ENCODE measurements around the gene ZACN.

Gene ZACN

DNA sequence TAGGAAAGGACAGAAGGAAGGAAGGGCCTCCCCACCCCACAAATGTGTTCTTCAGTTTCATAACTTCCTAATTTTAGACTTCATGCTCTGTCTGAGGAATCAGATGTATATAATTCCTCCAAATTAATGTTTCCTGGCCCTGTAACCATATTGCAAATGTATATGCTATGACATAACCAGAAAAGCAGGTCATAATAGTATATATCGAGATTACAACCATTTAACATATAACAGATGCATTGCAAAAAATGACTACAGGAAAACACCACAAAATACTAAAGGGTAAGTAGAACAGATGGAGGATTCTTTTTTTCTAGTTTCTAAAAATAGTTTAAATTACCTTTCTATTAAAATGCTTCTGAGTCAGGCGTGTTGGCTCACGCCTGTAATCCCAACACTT lies 27.7 kb downstream of the ZACN start:
- DNase-seq: no peak

GRCh38 chr17:76107509-76107908 lies 28.5 kb downstream of the ZACN start:
- DNase-seq: no peak

DNA sequence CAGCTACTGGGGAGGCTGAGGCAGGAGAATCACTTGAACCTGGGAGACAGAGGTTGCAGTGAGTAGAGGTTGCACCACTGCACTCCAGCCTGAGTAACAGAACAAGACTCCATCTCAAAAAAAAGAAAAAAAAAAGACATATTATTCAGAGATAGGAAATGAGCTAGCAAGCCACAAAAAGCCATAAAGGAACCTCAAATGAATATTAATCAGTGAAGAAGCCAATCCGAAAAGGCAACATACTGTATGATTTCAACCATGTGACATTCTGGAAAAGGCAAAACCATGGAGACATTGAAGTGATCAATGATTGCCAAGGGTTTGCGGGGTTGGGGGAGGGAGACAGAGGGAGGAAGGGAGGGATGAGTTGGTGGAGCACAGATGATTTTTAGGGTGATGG lies 33.0 kb downstream of the ZACN start:
- no peak for DNase-seq

DNA sequence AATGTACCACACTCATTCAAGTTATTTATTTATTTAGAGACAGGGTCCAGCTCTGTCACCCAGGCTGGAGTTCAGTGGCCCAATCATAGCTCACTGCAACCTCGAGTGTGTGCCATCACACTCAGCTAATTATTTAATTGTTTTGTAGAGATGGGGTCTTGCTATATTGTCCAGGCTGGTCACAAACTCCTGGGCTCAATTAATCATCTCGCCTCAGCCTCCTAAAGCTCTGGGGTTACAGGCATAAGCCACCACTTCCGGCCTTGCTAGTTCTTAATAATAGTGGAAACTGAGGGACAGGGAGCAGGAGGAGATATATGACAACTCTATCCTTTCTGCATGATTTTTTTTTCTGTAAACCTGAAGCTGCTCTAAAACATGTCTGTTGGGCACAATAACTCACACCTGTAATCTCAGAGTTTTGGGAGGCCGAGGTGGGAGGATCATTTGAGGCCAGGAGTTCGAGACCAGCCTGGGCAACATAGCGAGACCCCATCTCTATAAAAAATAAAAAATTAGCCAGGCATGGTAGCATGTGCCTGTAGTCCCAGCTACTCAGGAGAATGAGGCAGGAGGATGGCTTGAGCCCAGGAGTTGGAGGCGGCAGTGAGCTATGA lies 36.3 kb downstream of the ZACN start:
- no peak for DNase-seq

- DNase-seq: no peak
These were observed 40.7 kb downstream of the ZACN start for GRCh38 chr17:76119409-76120371.

DNA sequence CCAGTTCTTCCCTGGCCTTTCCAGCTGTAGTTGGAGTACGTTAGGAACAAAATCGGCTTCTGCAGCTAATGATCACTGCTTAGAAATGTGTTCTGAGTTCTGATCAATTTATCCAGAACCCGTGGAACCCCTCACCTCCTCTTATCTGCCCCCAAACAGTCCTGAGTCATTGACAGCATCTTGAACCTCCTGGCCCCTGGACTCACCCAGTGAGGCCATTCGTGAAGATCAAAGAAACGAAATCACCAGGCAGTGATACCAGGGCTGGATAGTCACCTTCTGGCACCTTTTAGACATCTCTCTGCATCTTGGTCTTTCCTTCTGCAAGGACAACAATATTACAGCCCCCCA lies 41.7 kb downstream of the ZACN start:
- no peak for DNase-seq

DNA sequence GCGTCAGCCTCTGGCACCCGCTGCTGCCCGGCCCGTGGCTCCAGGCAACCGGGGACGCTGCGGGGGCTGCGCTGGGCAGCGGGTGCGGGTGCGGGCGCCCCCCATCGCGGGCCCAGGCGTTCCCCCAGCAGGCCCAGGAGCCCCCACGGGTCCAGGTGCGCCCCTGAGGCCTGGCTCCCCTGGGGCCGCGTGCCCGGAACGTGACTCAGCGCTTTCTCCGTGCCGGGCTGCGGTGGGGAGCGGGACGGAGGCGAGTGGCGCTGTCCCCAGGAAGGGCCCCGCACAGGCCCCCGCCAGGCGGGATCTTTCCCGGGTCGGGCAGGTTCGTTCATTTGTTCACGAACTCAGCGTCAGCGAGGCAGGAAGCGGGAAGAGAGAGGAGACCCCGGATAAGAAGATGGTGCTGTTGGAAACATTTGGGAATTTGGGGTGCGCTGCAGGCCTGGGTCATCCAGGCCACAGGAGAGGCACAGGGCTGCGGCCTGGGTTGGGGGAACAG lies 43.0 kb downstream of the ZACN start:
- DNase-seq: no peak

DNA sequence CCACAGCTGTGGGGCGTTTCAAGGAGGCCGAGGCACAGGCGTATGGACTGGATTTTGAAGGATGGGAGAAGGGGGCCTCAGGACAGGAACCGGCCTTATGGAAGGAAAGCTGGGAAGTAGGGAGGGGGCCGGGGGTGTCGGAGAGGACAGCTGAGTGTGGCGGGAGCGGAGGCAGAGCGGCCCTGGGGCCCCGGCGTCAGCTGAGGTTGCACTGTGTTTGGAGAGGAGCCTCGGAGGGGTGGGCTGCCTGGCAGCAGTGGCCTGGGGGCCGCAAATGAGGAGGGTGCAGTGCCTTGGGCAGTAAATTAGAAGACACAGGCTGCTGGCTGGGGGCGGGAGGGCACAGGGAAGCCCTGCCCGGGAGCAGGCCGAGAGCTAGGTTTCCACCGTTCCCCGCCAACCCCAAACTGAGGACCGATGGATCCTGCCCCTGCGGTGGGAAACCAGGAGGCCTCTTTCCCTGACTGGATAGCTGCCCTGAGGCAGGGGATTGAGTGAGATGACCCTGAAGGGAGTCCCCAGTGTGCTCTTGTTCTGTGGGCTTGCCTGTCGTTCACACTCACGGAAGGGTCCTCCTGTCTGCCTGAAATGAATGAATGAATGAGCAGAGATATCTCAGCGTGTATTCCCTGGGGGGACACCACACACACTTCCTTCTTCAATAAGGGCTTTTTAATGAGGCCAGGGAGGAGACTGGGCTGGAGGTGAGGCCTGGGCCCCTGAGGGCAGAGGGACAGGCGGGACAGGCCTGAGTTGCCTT lies 43.6 kb downstream of the ZACN start:
- no peak for DNase-seq

GRCh38 chr17:76123191-76123499 lies 44.2 kb downstream of the ZACN start:
- no peak for DNase-seq

- no peak for DNase-seq
These were observed 45.0 kb downstream of the ZACN start for GRCh38 chr17:76123749-76124581.

DNA sequence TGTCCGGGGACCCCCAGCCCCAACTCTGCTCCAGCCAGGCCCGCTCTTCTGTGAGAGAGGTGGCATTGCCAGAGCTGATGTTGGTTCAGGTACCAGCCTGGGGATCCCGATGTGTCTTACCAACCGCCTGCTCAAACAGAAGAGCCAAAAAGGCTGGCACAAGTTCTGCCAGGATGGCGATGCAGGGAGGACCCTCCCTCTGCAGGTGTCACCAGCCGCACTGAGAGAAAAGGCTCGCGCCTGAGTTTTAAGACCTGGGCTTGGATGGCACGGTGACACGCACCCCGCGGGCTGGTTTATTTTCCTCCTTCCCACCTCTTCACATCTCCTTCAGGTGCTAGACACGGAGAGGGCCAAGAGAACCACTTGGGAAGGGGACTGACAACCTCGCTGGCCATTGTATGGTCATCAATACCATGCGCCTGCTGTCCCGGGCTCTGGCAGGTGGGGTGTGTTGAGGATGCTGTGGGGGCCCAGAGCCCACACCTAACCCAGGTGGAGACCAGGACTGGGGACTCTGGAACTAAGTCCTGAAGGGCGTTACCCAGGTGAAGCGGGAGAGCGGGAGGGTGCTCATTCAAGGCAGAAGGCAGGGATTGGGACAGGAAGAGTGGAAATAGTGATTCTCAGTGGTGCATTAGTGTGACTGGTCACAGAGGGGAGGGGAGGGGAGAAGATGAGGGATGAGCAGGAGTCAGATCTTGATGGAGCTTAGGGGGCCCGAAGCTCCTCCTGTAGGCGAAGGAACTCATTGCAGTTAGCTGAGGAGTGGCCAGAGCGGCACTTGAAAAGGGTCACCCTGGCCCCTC lies 45.8 kb downstream of the ZACN start:
- DNase-seq: no peak

DNA sequence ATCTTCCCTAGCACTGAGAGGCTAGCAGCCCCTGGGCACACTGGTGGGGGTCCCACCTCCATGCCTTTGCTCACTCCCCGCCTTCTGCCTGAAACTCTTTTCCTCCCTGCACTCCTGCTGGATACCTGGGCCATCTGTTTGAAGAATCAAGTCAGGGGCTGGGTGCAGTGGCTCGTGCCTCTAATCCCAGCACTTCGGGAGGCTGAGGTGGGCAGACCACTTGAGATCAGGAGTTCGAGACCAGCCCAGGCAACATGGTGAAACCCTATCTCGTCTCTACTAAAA lies 46.4 kb downstream of the ZACN start:
- no peak for DNase-seq

GRCh38 chr17:76125922-76126321 lies 46.9 kb downstream of the ZACN start:
- no peak for DNase-seq

- no peak for DNase-seq
These were observed 51.5 kb downstream of the ZACN start for GRCh38 chr17:76130473-76130872.

DNA sequence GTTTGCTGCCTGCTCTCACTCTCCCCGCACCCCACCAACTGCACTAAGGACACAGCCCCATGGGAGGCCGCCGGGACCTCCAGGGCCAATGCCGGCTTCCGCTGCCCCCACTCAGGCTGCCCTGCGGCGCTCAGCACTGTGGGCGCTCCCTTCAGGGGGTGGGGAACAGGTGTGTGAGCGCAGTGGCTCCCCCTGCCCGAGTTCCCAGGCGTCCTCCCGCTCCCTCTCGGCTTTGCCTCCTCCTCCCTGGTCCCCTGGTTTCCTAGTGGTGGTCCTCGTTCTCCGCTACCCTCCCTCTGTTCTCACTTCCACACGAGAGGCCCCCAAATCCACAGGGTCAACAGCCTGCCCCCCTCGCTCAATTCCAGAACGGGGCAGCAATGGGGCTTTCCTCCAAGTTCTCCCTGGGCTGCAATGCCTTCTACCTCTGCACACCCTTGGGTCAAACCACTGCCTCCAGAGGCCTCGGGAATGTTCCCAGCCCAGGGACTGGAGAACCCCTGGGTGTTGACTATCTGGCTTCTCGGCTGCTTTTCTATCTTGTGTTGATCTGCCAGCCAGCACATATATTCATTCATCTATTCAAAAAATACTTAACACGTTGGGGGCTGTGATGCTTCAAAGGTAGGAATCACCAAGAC lies 52.2 kb downstream of the ZACN start:
- DNase-seq: no peak

DNA sequence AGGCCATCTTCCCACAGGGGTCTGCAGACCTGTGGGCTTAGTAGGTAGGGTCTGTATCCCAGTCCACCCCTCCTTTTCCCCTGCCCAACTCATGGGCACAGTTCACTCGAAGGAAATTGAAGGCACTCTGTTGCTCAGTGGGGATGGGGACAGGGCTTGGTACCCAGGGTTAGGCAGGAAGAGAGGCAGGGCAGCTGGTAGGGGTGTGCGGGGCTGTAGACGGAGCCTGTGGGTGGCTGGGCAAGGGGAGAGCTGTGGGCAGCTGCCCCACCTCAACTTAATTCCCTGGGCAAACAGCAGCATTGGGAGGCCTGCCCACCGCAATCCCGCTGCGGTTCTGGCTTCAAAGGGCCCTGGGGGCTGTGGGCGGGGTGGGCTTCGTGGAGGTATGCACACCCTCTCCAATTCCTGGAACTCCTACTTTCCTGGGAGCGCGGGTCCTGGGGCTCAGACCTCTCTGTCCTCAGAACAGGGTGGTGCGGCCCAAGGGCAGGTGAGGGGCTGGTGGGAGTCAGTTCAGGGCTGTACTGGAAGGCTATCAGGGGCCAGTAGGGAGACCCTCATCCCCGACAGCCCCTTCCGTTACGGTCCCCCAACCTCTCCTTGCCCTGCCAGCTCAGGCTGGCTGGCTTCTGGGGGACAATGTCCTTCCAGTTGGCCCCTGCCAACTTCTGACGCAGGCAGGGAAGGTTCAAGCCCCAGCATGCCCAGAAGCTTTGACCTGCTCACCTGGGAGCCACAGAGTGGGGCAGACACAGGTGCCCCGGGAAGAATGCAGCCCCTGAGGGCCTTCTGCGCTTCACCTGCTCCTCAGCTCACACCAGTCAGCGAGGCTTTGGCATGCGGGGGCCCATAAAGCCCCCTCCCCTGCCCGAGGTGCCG lies 53.0 kb downstream of the ZACN start:
- DNase-seq: no peak
